Stimulated activated CD4-positive, alpha-beta T cell treated with anti-CD3 and anti-CD28 coated beads, TNF-alpha, amount 100 ng/mL, for 48 hours (primary cell): Measurements from ENCODE around the gene GALNT18.

Experiments
- DNase-seq, 3 donors: peaks; one replicate each; pipeline ENCODE4 v3.0.0-alpha.2; 2020; ENCODE audit warnings: low read depth in 3 of 3

The GALNT18 gene

DNA sequence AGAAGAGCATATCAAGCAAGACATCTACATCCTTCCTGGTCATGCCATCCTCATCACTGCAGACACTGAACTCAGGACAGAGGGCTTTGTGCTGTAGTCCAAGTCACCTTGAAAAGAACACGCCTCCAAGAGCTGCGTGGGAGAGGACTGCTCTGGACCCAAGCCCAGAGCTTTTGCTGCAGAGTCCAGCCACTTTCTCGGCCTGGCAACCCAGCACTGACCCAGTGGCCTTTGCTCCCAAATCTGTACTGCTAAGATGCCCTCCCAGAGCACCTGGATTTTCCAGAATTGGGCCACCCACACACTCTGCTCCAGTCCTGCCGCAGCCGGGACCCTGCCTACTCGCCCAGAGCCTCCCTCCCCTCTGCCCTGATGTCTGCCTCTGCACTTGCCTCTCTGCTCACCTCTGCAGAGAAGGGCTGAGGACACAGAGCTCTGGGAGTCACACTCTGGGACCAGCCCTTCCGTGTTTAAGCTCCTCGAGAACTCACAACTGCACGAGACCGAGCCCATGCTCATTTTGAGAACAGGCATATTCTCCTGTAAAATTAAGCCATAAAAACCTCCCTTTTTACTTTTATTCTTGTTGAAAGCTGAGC lies 185.0 kb downstream of the GALNT18 start:
- DNase-seq, result no peak

DNA sequence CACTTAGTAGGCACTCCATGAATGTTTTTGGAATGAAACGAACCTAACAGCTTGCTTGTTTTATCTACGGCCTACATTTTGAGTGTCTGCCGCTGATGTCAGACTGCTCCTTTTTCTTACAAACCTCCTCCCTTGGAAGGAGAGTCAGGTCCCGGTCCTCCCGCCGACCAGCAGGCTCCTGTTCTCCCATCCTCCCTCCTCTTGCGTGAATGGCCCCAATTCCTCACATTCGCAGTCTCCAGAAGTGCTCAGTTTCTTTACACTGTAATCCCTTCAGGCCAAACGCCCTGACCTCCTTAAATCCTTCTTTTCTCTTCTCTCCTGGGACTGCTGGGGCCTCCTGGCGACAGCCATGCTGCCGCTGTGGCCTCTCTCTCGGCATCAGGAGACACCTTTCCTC lies 186.2 kb downstream of the GALNT18 start:
- no peak for DNase-seq

DNA sequence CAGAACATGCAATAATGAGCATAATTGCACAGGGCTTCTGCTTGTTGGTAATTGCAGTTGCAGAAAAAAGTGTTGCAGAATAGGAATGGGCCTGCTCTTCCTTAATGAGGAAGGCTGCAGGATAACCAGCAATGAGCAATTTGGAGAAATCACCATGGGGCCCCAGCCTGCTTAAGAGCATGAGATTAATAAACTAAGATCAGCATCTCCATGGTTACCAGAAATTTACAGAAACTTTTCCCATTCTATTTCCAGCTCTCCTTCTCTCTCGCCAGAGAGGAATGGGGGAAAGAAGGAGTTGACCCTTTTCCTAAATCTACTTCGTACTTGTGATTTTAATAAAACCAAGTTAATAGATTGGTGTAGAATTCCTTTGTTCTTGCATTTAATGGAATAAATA lies 187.8 kb downstream of the GALNT18 start:
- DNase-seq, result no peak

DNA sequence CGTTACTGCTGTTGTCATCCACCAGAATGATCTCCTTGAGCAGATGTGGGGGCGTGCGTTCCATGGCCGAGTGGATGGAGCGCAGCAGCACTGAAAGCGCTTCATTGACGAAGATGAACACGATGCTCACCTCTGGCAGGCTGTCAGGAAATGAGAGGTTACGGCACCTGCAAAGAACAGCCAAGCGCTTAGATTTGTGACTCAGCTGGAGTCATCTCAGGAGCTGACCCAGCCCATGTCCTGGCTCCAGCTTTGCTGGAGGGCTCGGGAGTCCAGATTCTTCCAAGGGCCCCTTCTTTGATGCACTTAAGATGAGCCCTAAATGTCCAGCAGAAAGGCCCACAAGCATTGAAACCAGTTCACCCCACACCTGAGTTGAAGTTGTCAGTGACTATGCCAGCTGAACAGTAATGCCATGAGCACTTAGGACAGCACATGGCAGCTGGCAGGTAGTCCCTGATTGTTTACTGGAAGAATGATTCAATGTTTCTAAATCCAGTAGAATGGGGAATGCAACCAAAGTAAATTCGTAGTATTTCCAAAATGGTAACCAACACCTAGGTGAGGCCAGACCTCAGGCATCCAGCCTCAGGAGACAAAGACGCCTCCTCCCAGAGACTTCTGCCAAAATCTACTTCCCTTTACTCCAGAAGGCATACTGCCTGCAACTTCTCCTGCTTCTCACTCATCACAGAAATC lies 189.0 kb downstream of the GALNT18 start:
- DNase-seq, result no peak

DNA sequence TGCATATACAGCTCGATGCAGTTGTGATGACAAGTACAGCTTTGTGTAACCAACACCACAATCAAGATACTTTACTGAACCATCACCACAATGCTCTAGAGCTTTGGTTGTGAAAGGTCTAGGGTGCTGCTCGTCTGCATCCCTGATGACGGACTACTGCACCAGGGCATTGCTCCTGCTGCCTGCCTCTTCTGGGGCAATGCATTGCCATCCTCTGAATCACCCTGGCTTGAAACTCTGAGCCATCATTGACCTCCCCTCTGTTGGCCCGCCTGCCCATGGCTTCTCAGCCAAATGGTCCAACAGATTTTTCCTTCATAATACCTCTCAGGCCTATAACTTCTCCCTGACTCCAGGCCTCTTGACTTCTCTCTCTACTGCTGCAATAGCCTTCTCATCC lies 191.4 kb downstream of the GALNT18 start:
- DNase-seq, result no peak

DNA sequence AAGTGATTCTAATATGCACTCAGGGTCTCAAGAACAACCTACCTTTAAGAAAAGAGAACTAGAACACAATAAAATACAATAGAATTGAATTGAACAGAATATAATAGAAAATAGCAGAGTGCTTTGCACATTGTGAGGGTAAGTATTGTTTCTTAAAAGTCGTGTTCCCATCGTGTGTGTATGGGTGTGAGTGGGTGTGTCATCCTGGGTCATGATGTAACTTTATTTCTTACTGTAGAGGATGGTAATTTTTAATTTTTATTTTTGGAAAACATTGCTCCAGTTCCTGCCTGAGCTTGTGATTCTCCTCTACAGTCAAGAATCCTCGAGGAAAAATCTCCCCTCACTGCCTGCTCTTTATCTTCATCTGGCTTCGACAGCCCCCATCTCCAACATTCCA lies 193.1 kb downstream of the GALNT18 start:
- no peak for DNase-seq

DNA sequence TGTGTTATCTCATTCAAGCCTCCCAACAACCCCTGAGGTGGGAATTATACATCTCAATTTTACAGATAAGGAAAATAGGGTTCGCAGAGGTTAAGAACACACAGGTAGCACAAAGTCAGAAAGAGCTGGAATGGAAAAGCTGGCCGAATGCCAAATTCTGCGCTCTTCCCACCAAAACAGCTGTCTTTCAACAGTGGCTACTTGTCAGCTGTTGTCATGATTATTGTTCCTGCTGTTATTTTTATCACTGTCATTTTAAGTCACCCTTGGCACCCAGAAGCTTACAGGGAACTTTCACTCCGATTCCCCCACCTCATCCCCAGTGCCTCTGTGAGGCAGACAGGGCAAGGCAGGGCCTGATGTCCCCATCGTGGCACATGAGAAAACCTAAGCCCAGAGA lies 194.3 kb downstream of the GALNT18 start:
- DNase-seq, result no peak

DNA sequence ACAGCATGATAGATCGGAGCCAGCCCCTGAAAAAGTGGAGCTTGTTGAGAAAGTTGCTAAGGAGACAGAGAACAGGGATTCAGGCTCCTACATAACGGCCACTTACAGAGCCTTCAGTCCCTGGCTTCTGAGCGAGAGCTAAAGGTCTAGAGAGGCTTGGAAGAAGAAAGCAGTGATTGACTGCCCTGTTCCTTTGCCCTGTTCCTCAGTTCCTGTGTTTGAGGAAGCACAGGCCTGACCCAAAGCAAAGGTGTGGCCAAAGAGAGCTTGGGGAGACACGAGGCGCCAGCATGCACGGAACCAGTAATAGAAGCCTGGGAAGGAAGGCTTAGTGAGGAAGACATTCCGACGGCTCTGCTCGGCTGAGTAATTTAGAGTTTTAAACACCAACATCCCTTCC lies 194.7 kb downstream of the GALNT18 start:
- DNase-seq, result no peak

DNA sequence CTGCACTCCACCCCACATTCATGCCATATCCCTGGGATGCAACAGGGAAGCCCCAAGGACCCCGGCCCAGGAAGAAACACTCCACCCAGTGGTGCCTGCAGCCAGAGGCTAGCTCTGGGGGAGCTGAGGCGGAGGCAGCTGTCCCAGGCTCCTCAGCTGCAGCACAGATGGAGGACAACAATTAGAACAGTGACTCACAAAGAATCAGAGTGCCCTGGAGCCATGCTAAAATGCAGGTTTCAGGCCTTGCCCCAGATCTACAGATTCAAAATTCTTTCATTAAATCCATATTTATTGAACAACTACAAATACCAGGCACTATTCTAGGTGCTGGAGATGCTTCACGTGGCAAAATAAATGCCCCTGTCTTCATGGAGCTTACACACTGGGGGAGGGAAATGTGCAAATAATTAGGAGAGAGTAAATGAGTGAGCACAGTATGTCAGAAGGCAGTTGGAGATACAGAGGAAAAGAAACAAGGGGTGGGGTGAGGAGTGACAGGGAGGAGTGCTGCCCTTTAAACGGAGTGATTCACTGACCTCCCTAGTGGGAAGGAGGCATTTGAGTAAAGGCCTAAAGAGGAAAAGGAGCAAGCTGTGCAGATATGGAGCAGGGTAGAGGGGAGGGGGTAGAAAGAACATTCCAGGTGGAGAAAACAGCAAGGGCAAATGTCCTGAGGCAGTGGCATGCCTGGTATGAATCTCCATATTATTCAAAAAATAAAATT lies 195.4 kb downstream of the GALNT18 start:
- DNase-seq, result no peak

DNA sequence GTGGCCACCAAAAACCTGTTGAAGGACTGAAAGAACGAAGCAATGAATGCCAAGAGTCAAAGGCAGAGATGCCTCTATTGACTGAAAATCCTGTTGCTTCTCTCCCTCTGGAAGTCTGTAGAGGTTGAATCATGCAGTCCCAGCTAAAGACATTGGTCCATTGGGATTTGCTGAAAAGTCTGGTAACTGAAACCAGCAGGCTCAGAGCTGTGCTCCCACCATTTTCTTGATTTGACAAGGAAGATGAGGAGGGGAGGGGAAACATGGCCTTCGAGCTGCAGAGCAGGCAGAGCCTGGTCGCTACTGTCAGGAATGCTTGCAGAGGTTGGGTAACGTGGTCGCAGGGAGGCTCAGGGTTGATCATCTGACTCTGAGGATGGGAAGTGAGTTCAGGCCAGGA lies 196.0 kb downstream of the GALNT18 start:
- DNase-seq, result no peak

DNA sequence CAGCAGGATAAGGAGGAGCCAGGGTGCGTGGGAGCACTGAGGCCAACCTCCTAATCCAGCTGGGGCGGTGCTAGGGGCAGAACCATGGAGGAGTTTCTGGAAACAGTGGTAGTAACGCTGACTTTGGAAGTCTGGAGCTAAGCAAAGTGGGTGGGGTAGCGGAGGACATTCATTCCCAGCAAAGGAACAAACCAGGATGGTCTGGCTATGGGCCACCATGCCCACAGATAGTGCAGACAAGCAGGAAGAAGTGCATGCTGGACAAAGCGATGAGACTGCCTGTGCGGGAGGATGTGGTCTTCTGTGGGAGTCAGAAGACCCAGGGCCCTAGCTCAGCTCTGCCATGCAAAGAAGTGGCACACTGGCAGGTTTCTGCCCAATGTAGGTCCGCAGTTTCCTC lies 197.1 kb downstream of the GALNT18 start:
- no peak for DNase-seq

DNA sequence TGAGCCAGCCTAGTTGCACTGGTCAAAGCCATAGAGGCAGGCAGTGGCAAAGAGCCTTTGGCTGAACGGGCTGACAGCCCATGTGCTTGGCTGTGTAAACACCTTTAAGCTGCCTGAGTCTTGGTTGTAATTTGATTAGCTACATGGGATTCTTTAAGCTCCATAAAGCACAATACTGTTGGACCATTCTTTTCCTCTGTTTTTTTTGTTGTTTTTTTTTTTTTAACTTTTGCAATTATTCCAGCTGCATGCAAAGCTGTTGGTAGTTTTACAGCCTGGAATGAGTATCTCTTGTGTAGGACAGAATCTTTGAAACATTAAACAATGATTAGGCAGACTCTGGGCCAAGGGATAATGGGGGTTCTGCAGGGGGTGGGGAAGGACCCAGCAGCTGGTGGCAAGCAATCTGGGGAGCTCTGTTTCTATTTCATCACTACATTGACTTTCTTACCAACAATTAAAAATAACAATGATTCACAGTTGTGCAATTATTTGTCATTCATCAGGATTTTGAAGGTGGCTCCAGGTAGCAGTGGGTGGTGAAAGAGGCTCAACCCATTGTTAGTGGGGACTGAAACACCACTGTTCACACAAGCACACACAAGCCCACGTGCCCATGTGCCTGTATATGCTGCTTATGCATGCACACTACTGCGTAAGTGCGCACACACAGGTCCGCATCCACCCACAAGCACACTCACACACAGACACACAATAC lies 199.2 kb downstream of the GALNT18 start:
- no peak for DNase-seq

DNA sequence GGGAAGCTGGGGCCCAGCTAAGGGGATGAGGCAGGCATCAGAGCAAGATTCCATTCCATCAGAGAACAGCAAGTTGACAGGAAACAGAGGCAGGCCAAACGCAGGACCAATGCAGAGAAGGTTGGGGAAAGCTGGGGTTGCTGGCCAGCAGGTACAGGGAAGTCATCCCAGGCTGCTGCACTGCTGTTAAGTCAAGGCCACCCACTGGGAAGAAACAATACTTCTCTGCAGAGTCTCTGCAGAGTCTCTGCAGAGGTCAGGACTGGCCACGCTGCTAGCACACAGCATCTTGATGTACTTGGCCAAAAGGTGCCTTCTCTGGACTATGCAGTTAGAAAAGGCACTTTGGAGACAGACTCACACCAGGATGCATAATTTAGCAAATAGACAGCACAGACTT lies 200.3 kb downstream of the GALNT18 start:
- DNase-seq, result no peak

DNA sequence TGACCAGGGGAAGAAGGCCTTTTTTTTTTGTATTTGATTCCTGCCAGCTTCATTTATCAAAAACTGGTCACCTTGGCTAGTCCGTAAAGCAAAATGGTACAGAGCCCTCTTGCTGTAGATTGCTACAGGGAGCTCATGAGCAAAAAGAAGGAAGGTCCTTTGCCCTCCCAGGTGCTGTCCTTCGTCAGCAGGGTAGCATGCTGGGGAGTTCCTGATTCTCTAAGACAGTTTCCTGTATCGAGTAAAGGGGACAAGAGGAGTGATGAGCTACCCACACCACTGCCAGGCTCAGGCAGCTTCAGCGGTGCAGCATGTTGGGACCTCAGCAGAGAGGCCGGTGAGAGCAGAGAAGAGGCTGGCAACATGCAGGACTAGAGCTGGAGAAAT lies 200.9 kb downstream of the GALNT18 start:
- no peak for DNase-seq

DNA sequence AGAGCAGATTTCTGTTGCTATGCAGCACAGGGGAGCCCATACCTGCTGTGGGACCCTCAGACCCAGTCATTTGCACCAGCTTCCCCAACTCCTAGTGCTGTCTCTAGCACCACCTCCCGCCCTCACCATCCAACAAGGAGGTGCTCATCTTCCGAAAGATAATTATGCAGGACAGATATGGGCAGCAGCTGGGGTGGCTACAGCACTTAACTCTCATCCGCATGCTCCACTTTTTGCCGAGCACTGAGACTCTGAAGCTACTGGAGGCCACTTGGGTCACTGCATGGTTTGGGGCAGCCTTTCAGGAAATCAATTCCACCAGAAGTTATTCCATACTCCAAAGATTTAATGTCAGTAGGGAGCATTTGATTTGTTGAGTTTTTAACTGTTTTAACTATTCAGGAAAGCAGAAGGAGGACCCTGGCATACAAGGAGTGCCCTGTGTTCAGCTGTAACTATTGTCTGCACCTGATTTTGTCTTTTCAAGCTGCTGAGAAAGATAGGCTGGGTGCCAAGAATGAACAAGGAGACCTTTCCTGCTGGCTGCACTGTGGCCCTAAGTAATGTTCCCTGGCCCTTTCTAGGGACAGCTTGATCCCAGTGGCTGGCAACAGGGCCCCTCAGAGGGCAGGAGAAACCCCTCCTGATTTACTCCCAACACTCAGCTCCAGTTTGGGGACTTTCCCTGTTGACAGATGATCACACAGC lies 201.5 kb downstream of the GALNT18 start:
- no peak for DNase-seq

DNA sequence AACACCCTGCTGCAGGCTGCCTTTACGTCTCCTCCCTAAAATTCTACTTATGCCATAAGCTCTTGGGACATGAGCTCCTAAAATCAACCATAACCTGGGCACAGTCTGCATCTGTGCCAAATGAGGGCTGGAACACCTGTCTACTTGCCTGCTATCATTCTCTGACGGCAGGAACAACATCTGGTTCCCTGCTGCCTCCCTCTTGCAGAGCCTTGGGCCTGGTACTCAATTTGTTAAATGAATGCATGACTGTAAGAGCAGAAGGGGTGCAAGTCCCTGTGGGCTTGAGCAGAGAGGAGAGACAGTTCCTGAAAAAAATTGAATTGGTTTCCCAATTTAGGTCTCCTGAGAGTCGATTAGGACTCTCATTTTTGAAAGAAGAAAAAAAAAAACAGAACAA lies 202.1 kb downstream of the GALNT18 start:
- no peak for DNase-seq

DNA sequence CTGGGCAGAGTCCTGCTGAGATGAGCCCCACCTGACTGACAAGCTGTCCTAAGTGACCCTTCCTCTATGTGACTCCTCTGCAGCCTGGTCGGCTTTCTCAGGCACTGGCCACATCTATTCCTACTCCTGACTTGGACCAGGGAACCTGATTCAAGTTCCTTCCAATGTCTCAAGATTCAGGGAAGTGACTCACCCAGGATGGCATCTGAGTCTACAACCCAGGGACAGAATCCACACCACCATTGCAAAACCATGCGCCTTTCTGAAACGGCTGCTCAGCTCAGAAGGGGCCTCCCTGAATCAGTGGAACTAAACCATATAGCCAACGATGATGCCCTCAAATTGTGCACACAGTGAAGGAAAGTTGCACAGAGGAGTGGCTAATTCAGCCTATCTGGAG lies 204.9 kb downstream of the GALNT18 start:
- DNase-seq, result no peak

DNA sequence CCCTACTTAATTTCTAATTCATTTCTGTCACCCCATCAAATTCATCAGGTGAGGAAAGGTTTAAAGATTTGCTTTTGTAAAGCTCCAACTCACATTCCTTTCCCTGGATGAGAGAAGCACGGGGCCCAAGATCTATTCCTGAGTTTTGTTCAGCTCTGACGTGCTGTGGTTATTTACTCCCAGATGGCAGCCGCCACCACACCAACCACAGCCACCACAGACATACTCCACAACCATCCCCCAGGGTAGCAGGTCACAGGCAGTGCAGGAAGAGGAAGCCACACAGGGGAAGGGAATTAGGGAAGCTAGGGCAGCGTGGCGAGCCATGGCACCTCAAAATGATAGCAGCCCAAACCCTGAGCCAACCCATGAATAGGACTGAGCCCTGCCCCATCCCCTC lies 205.3 kb downstream of the GALNT18 start:
- no peak for DNase-seq

DNA sequence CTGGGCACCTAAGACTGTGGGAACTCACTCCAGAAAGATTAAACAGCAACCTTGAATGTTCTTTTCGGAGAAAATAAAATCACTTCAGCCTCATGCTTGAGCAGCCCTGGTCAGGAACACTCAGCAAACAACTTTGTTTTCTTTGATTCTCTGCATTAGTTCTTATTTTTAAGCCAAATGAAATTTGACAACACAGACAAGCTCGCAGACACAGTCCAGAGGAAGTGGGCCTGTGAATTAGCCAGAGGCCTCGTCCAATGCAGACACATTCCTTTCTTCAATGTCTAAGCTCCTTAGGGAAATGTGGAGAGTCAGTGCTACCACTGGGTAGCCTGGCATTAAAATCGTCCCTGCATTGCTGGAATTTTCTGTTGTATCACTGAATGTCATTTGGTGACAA lies 205.9 kb downstream of the GALNT18 start:
- no peak for DNase-seq

DNA sequence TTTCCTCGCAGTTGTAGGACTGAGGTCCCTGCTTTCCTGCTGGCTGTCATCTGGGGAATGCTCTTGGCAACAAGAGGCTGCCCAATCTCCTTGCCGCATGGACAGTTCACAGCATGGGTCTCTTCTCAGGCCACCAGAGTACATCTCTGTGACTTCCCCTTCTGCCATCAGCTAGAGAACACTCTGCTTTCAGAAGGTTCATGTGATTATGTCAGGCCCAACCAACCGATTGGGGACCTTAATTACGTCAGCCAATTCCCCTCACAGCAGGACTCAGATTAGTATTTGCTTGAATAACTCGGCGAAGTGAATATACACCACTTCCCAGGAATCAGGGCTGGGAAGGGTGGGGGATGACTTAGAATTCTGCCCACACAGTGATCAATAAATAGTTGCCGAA lies 206.8 kb downstream of the GALNT18 start:
- DNase-seq, result no peak

DNA sequence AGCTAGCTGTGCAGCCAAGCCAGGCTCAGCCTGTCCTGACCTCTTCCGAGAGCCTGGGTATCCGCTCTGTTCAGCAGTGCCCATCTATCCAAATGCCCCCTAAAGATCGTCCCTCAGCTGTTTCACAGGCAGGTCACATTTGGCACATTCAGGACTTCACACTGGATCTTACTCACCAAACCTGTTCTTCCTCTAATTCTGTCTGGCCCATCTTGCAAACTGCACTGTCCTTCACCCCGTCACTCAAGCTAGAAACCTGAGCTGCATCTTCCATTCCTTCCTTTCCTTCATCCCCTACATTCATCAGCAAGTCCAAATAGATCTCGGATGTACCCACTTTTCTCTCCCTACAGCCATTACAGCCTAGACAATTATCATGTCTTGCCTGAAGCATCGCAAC lies 208.0 kb downstream of the GALNT18 start:
- DNase-seq, result no peak

DNA sequence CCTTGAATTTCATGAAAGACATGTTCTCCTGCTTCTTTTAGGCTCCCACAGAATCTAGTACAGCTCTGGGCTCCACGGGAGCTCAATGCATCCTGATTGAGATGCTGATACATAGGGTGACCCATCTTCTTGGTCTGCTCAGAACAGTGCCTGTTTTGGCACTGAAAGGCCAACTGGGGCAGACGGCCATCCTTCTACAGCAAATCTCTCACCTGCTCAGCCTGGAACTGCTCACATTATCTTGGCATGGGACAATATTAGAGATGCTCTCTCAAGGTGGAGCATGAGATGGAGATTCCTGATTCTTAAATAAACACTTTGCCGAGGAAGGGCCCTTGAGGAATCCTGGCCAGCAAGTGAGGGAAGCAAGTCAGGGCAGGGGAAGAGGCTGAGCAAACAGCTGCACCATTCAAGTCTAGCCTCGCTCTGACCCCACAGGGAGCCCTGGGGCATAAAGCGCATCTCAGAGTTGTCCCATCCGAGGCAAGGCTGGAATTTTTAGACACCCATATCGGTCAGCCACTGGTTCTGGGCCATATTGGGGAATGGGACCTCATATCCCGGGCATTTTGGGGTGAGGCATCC lies 210.3 kb downstream of the GALNT18 start:
- DNase-seq, result no peak
